OCI-LY7 (cell line): ENCODE results near the gene ACAP1. TPM values are rescaled to one million over a fixed set of nuclear protein-coding genes. Genes with fewer than 3 reads are reported as not detected.
A peak's percentile ranks its signal among the peaks of the same experiment; 100 is the strongest.

Source experiments
- BruUV-seq: library from RNA; stranded (reverse); fragments of 400-500 nt; replicated peaks from 2 replicates; lab custom pipeline; 2021; lab: Mats Ljungman, UMichigan
- CTCF ChIA-PET: fragments of 300-600 bp; sonication (Branson Sonifier 250); formaldehyde crosslinking; loops from one replicate; lab custom pipeline; 2022; ENCODE audit warnings: antibody characterized with exemption; ENCODE audit not compliant: unreplicated experiment; lab: Charles Lee
- POLR2A ChIA-PET: fragments of 300-600 bp; sonication (Branson Sonifier 250); formaldehyde crosslinking; loops from one replicate; lab custom pipeline; 2022; ENCODE audit warnings: antibody characterized with exemption; lab: Charles Lee
- DNase-seq: peaks from one replicate; pipeline ENCODE4 v3.0.0-alpha.2; 2015; ENCODE audit warnings: low spot score
- H2AFZ ChIP-seq: fragments of 200-600 bp; sonication (generic), shearing (Covaris generic); 2 replicates; pipeline ENCODE4 v1.6.1; 2014; ENCODE audit warnings: mild to moderate bottlenecking, antibody characterized with exemption, low read length, moderate library complexity
- H3K27ac ChIP-seq: fragments of 200-600 bp; sonication (generic); 2 replicates; pipeline ENCODE4 v1.5.1; 2014; ENCODE audit warnings: mixed run types, low read depth, mild to moderate bottlenecking, moderate library complexity, low read length, inconsistent platforms; ENCODE audit not compliant: poor library complexity, severe bottlenecking
- H3K36me3 ChIP-seq: fragments of 200-600 bp; sonication (generic); 2 replicates; pipeline ENCODE4 v1.6.1; 2014; ENCODE audit warnings: mild to moderate bottlenecking, antibody characterized with exemption, low read length, moderate library complexity, mixed read lengths; ENCODE audit not compliant: insufficient read depth
- H3K4me1 ChIP-seq: fragments of 200-600 bp; sonication (generic); 2 replicates; pipeline ENCODE4 v1.5.1; 2014; ENCODE audit warnings: mild to moderate bottlenecking, low read length; ENCODE audit not compliant: insufficient read depth, poor library complexity, severe bottlenecking
- H3K4me2 ChIP-seq: fragments of 200-600 bp; sonication (generic); 2 replicates; pipeline ENCODE4 v1.6.1; 2014; ENCODE audit warnings: mild to moderate bottlenecking, low read length
- H3K4me3 ChIP-seq: fragments of 200-600 bp; sonication (generic); 2 replicates; pipeline ENCODE4 v1.5.1; 2014; ENCODE audit warnings: mild to moderate bottlenecking, low read depth, low read length; ENCODE audit not compliant: poor library complexity, severe bottlenecking
- H3K79me2 ChIP-seq: fragments of 200-600 bp; sonication (generic); 2 replicates; pipeline ENCODE4 v1.6.1; 2016; ENCODE audit warnings: low read depth, mild to moderate bottlenecking, low read length, moderate library complexity, mixed read lengths; ENCODE audit not compliant: insufficient read depth
- H3K9me2 ChIP-seq: fragments of 200-600 bp; sonication (generic); 2 replicates; pipeline ENCODE4 v1.6.1; 2016; ENCODE audit warnings: mild to moderate bottlenecking, low read length, mixed read lengths; ENCODE audit not compliant: insufficient read depth
- H3K9me3 ChIP-seq: fragments of 200-600 bp; sonication (generic); 2 replicates; pipeline ENCODE4 v1.6.1; 2014; ENCODE audit warnings: mild to moderate bottlenecking, mixed run types, low read length, mixed read lengths
- H4K20me1 ChIP-seq: fragments of 200-600 bp; sonication (generic); 2 replicates; pipeline ENCODE4 v1.6.1; 2014; ENCODE audit warnings: mild to moderate bottlenecking, antibody characterized with exemption, low read length, moderate library complexity, mixed read lengths; ENCODE audit not compliant: insufficient read depth
- CTCF ChIP-seq: fragments of 200-600 bp; sonication (generic); conservative IDR thresholded peaks from 2 replicates; pipeline ENCODE4 v1.5.1; 2014; ENCODE audit warnings: mild to moderate bottlenecking, antibody characterized with exemption, low read length, moderate library complexity, mixed read lengths
- EZH2phosphoT487 ChIP-seq: fragments of 200-600 bp; sonication (generic); IDR thresholded peaks from 2 replicates; pipeline ENCODE4 v1.6.1; 2018; ENCODE audit warnings: low read depth, borderline replicate concordance, mild to moderate bottlenecking, mixed run types, antibody characterized with exemption, low read length, moderate library complexity, mixed read lengths
- intact Hi-C: fragments of 100-400 bp; cut with micrococcal nuclease; formaldehyde crosslinking; loops from one replicate; pipeline ENCODE4 v1.10.0; 2022; ENCODE audit not compliant: unreplicated experiment
- total RNA-seq, 2 experiments: library from RNA; depleted of rRNA in 1 of 2; stranded (reverse); fragments of >200 nt in 1 of 2; shearing (Covaris generic) in 1 of 2; gene quantifications; 2 replicates each; pipeline ENCODE4 v1.2.3, GENCODE V29; 2014 to 2022

The ACAP1 gene
- total RNA-seq, 2 experiments from 2014 or later: 117 to 259 TPM

- peak; percentile 76 for DNase-seq
- Histone ChIP-seq H3K9me2 (no peaks in the 10 kb centered on the region), H3K36me3 (peaks cover 62% of the 10 kb centered on the region), H3K4me3 (peak overlapping the region; percentile 99), H3K79me2 (peaks cover 43% of the 10 kb centered on the region), H4K20me1 (peaks cover 24% of the 10 kb centered on the region), H3K4me2 (peak overlapping the region; percentile 77), H3K4me1 (peaks cover 54% of the 10 kb centered on the region), H3K9me3 (no peaks in the 10 kb centered on the region), H3K27ac (peak overlapping the region; percentile 95), H2AFZ (no peak overlapping the region)
- ChIA-PET CTCF (interaction anchor here (0.6 kb wide), 3 partner anchors 28 to 318 kb away, joined by 3 to 5 read pairs (median 3); partner anchors contain the start of gene ACAP1), POLR2A (interaction anchor here (0.6 to 3.2 kb wide), 4 partner anchors 11 to 28 kb away, joined by 3 to 8 read pairs (median 4); partner anchors contain the start of genes ACAP1 and NEURL4)
- intact Hi-C loops: no loop called here
- TF ChIP-seq EZH2phosphoT487 (no peak), CTCF (no peak)
- BruUV-seq: TSS peak; percentile 95
These were observed 27.5 kb upstream of the ACAP1 start for GRCh38 chr17:7308625-7309433.

GRCh38 chr17:7309628-7310027 is 26.7 kb upstream of the ACAP1 start:
- peak overlapping the region; percentile 77 for H3K4me2 ChIP-seq
- H4K20me1 ChIP-seq: peaks cover 26% of the 10 kb centered on the region
- CTCF ChIA-PET: interaction anchor here (0.6 kb wide), 3 partner anchors 27 to 317 kb away, joined by 3 to 5 read pairs (median 3); partner anchors contain the start of gene ACAP1
- intact Hi-C loops: no loop called here
- H3K4me3 ChIP-seq: peak overlapping the region; percentile 99
- POLR2A ChIA-PET: interaction anchor here (0.6 to 3.2 kb wide), 3 partner anchors 17 to 27 kb away, joined by 3 to 8 read pairs (median 5); partner anchors contain the start of genes ACAP1 and NEURL4
- no TSS peak for BruUV-seq
- H3K4me1 ChIP-seq: peaks cover 60% of the 10 kb centered on the region
- no peak for TF ChIP-seq CTCF
- no peak for TF ChIP-seq EZH2phosphoT487
- no peaks in the 10 kb centered on the region for H3K9me2 ChIP-seq
- DNase-seq: no peak
- H2AFZ ChIP-seq: no peak overlapping the region
- H3K27ac ChIP-seq: peak overlapping the region; percentile 95
- peaks cover 70% of the 10 kb centered on the region for H3K36me3 ChIP-seq
- peaks cover 49% of the 10 kb centered on the region for H3K79me2 ChIP-seq
- H3K9me3 ChIP-seq: no peaks in the 10 kb centered on the region
